Right atrium auricular region (tissue), 2 donors: ENCODE data around the gene PRODH2. TPM values are rescaled to one million over a fixed set of nuclear protein-coding genes. Genes with fewer than 3 reads are reported as not detected.

ENCODE experiments used
- DNase-seq: peaks from one replicate; pipeline ENCODE4 v3.0.0-alpha.2; 2019; ENCODE audit warnings: low spot score
- H3K27ac ChIP-seq, 2 donors: fragments of 200-600 bp; sonication (generic); 1 replicate in 1 of 2; 2 replicates in 1 of 2; pipeline ENCODE4 v1.5.1; 2016 to 2019
- H3K27me3 ChIP-seq, 2 donors: fragments of 200-600 bp; sonication (generic); one replicate each; pipeline versions ENCODE4 v1.5.1 to v1.6.0; 2017 to 2019
- H3K36me3 ChIP-seq: fragments of 200-600 bp; sonication (generic); one replicate; pipeline ENCODE4 v1.5.1; 2016
- H3K4me1 ChIP-seq, 2 donors: fragments of 200-600 bp; sonication (generic); one replicate each; pipeline versions ENCODE4 v1.5.1 to v1.6.0; 2017 to 2019
- H3K4me3 ChIP-seq, 2 donors: fragments of 200-600 bp; sonication (generic); 1 replicate in 1 of 2; 2 replicates in 1 of 2; pipeline ENCODE4 v1.5.1; 2017 to 2019; ENCODE audit warnings: mild to moderate bottlenecking in 1 of 2, moderate library complexity in 1 of 2
- H3K9me3 ChIP-seq, 2 donors: fragments of 200-600 bp; sonication (generic); one replicate each; pipeline ENCODE4 v1.5.1; 2019
- CTCF ChIP-seq, 2 donors: fragments of 200-600 bp; sonication (generic); IDR thresholded peaks; one replicate each; pipeline ENCODE4 v1.5.1; 2019; ENCODE audit warnings: antibody characterized with exemption in 2 of 2
- total RNA-seq, 2 donors: library from RNA; depleted of rRNA; stranded (reverse); fragments of >200 nt; gene quantifications; one replicate each; pipeline ENCODE4 v1.1.0, GENCODE V29; 2016

PRODH2 gene
- total RNA-seq, 2 donors from 2014 or later, result not detected

GRCh38 chr19:35753634-35754369, 58.8 kb downstream of the PRODH2 start:
- DNase-seq, result no peak
- Histone ChIP-seq H3K4me3 (no peak overlapping the region), H3K27ac (peak overlapping the region; percentile 97 to 98), H3K36me3 (peaks cover 28% of the 10 kb centered on the region), H3K4me1 (peaks cover 0 to 44% of the 10 kb centered on the region in 2 donors), H3K9me3 (no peaks in the 10 kb centered on the region), H3K27me3 (no peaks in the 10 kb centered on the region)
- TF ChIP-seq CTCF (IDR thresholded peaks at IDR 0.05), result no peak

GRCh38 chr19:35752746-35753350, 59.8 kb downstream of the PRODH2 start:
- H3K27ac ChIP-seq, result no peak overlapping the region
- TF ChIP-seq CTCF (IDR thresholded peaks at IDR 0.05), result no peak
- no peaks in the 10 kb centered on the region for H3K9me3 ChIP-seq
- peaks cover 0 to 43% of the 10 kb centered on the region in 2 donors for H3K4me1 ChIP-seq
- H3K4me3 ChIP-seq, result no peak overlapping the region
- H3K36me3 ChIP-seq, result peaks cover 28% of the 10 kb centered on the region
- no peaks in the 10 kb centered on the region for H3K27me3 ChIP-seq
- DNase-seq, result no peak

- H3K9me3 ChIP-seq, result no peaks in the 10 kb centered on the region
- H3K4me1 ChIP-seq, result peaks cover 0 to 44% of the 10 kb centered on the region in 2 donors
- H3K4me3 ChIP-seq, result no peak overlapping the region
- no peak for TF ChIP-seq CTCF (IDR thresholded peaks at IDR 0.05)
- peaks cover 28% of the 10 kb centered on the region for H3K36me3 ChIP-seq
- DNase-seq, result no peak
- no peak overlapping the region for H3K27ac ChIP-seq
- H3K27me3 ChIP-seq, result no peaks in the 10 kb centered on the region
These were observed 60.6 kb downstream of the PRODH2 start for GRCh38 chr19:35751839-35752745.

- Histone ChIP-seq H3K27ac (no peak overlapping the region), H3K4me1 (peaks cover 0 to 36% of the 10 kb centered on the region in 2 donors)
- no peak for DNase-seq
These were observed 62.5 kb downstream of the PRODH2 start for GRCh38 chr19:35750167-35750566.

More at GRCh38 chr19:35750167-35750566, 62.5 kb downstream of the PRODH2 start:
- no peaks in the 10 kb centered on the region for H3K9me3 ChIP-seq
- no peak for TF ChIP-seq CTCF (IDR thresholded peaks at IDR 0.05)
- H3K27me3 ChIP-seq, result no peaks in the 10 kb centered on the region
- peaks cover 28% of the 10 kb centered on the region for H3K36me3 ChIP-seq
- H3K4me3 ChIP-seq, result no peak overlapping the region

Other genes with a start within 250 kb of the PRODH2 start
- not detected for gene ATP4A, start 249.2 kb downstream of the PRODH2 start, total RNA-seq
- gene PMIS2, start 226.7 kb downstream of the PRODH2 start, total RNA-seq, result not detected
- gene HAUS5, start 200.1 kb downstream of the PRODH2 start, total RNA-seq, result 1 to 10 TPM; 2.2 to 3.9 TPM
- 10 to 100 TPM; 40.4 to 52.4 TPM for gene RBM42, start 183.8 kb downstream of the PRODH2 start, total RNA-seq
- 1 to 10 TPM in 1 of 2 donors, not detected in 1; 1.2 TPM for gene ETV2, start 171.1 kb downstream of the PRODH2 start, total RNA-seq
- gene COX6B1, start 164.5 kb downstream of the PRODH2 start, total RNA-seq, result 1,000 to 10,000 TPM; 1,397 to 1,663 TPM
- gene UPK1A, start 146.3 kb downstream of the PRODH2 start, total RNA-seq, result not detected
- gene ZBTB32, start 108.3 kb downstream of the PRODH2 start, total RNA-seq, result not detected
- gene KMT2B, start 94.8 kb downstream of the PRODH2 start, total RNA-seq, result 10 to 100 TPM; 11.9 to 12.9 TPM
- 1 to 10 TPM; 1.8 to 6.4 TPM for gene IGFLR1, start 70.4 kb downstream of the PRODH2 start, total RNA-seq
- gene U2AF1L4, start 67.4 kb downstream of the PRODH2 start, total RNA-seq, result 10 to 100 TPM; 19.9 to 33.1 TPM
- 10 to 100 TPM; 26.1 to 35.0 TPM for gene PSENEN, start 67.2 kb downstream of the PRODH2 start, total RNA-seq
- 10 to 100 TPM in 1 of 2 donors, 1 to 10 TPM in 1; 8.9 to 13.6 TPM for gene LIN37, start 64.3 kb downstream of the PRODH2 start, total RNA-seq
- 100 to 1,000 TPM in 1 of 2 donors, 10 to 100 TPM in 1; 98.4 to 104 TPM for gene HSPB6, start 55.8 kb downstream of the PRODH2 start, total RNA-seq
- gene PROSER3, start 54.7 kb downstream of the PRODH2 start, total RNA-seq, result 1 to 10 TPM; 7.2 TPM
- gene ARHGAP33, start 37.3 kb downstream of the PRODH2 start, total RNA-seq, result 1 to 10 TPM; 1.3 to 1.4 TPM
- not detected for gene NPHS1, start 39.7 kb upstream of the PRODH2 start, total RNA-seq
- under 1 TPM in 1 of 2 donors, not detected in 1; 0.51 TPM for gene KIRREL2, start 44.1 kb upstream of the PRODH2 start, total RNA-seq
- 10 to 100 TPM; 17.5 to 33.6 TPM for gene APLP1, start 55.7 kb upstream of the PRODH2 start, total RNA-seq
- gene NFKBID, start 87.7 kb upstream of the PRODH2 start, total RNA-seq, result 1 to 10 TPM; 1.3 to 2.1 TPM
- 1 to 10 TPM in 1 of 2 donors, not detected in 1; 3.3 TPM for gene HCST, start 89.7 kb upstream of the PRODH2 start, total RNA-seq
- 10 to 100 TPM; 26.1 to 85.4 TPM for gene TYROBP, start 95.5 kb upstream of the PRODH2 start, total RNA-seq
- gene LRFN3, start 123.5 kb upstream of the PRODH2 start, total RNA-seq, result 10 to 100 TPM; 10.5 to 13.1 TPM
- gene SDHAF1, start 182.3 kb upstream of the PRODH2 start, total RNA-seq, result 10 to 100 TPM; 30.8 to 34.9 TPM
- not detected for gene SYNE4, start 196.0 kb upstream of the PRODH2 start, total RNA-seq
- 10 to 100 TPM; 16.2 to 16.5 TPM for gene ALKBH6, start 201.4 kb upstream of the PRODH2 start, total RNA-seq
- 10 to 100 TPM in 1 of 2 donors, 1 to 10 TPM in 1; 5.1 to 10.7 TPM for gene CLIP3, start 220.0 kb upstream of the PRODH2 start, total RNA-seq
- gene THAP8, start 241.4 kb upstream of the PRODH2 start, total RNA-seq, result 10 to 100 TPM in 1 of 2 donors, 1 to 10 TPM in 1; 5.7 to 11.6 TPM
- 10 to 100 TPM in 1 of 2 donors, under 1 TPM in 1; 0.75 to 10.6 TPM for gene WDR62, start 242.1 kb upstream of the PRODH2 start, total RNA-seq